IPS-18c (cell line): ENCODE results near the gene PIK3R5.
A peak's percentile ranks its signal among the peaks of the same experiment; 100 is the strongest.
"Not testable (repeated sequence)": the region's sequence is repeated elsewhere in the genome, so short reads cannot be mapped to it uniquely, and the experiment has no call there.

Source experiments
- H3K4me3 ChIP-seq: 2 replicates; pipeline ENCODE4 v1.7.0; 2013; ENCODE audit warnings: low read depth, mild to moderate bottlenecking, low read length, moderate library complexity; ENCODE audit not compliant: insufficient read depth
- H3K9me3 ChIP-seq: one replicate; pipeline ENCODE4 v1.6.1; 2013; ENCODE audit warnings: mild to moderate bottlenecking, low read length, moderate library complexity; ENCODE audit not compliant: control insufficient read depth, insufficient read depth

PIK3R5 gene

GRCh38 chr17:8894673-8895578 lies 70.6 kb downstream of the PIK3R5 start:
- H3K4me3 ChIP-seq: peak overlapping the region; percentile 28; the same call in 1 of the 2 replicates

GRCh38 chr17:8894202-8894671 lies 71.3 kb downstream of the PIK3R5 start:
- Histone ChIP-seq H3K4me3 (peak overlapping the region; percentile 28), H3K9me3 (peaks cover 2% of the 10 kb centered on the region)

More at GRCh38 chr17:8894673-8895578, 70.6 kb downstream of the PIK3R5 start:
- peaks cover 2% of the 10 kb centered on the region for H3K9me3 ChIP-seq

GRCh38 chr17:8893621-8894201 lies 71.8 kb downstream of the PIK3R5 start:
- H3K4me3 ChIP-seq: peak overlapping the region; percentile 28; the same call in 1 of the 2 replicates
- peaks cover 2% of the 10 kb centered on the region for H3K9me3 ChIP-seq

- Histone ChIP-seq H3K4me3 (no peak overlapping the region), H3K9me3 (peaks cover 2% of the 10 kb centered on the region)
Measured at GRCh38 chr17:8893059-8893458, 72.4 kb downstream of the PIK3R5 start.

GRCh38 chr17:8892338-8892690 lies 73.2 kb downstream of the PIK3R5 start:
- Histone ChIP-seq H3K4me3 (no peak overlapping the region), H3K9me3 (no peaks in the 10 kb centered on the region)

GRCh38 chr17:8890671-8891070 lies 74.8 kb downstream of the PIK3R5 start:
- Histone ChIP-seq H3K9me3 (no peaks in the 10 kb centered on the region), H3K4me3 (no peak overlapping the region)

GRCh38 chr17:8889458-8890210 lies 75.9 kb downstream of the PIK3R5 start:
- Histone ChIP-seq H3K9me3 (no peaks in the 10 kb centered on the region), H3K4me3 (no peak overlapping the region)

GRCh38 chr17:8888704-8889302 lies 76.7 kb downstream of the PIK3R5 start:
- Histone ChIP-seq H3K4me3 (no peak overlapping the region), H3K9me3 (no peaks in the 10 kb centered on the region)

- Histone ChIP-seq H3K9me3 (no peaks in the 10 kb centered on the region), H3K4me3 (no peak overlapping the region)
Measured at GRCh38 chr17:8887834-8888703, 77.4 kb downstream of the PIK3R5 start.

GRCh38 chr17:8887301-8887700 lies 78.2 kb downstream of the PIK3R5 start:
- no peaks in the 10 kb centered on the region for H3K9me3 ChIP-seq

GRCh38 chr17:8885967-8886684 lies 79.4 kb downstream of the PIK3R5 start:
- no peak overlapping the region for H3K4me3 ChIP-seq

More at GRCh38 chr17:8887301-8887700, 78.2 kb downstream of the PIK3R5 start:
- H3K4me3 ChIP-seq: no peak overlapping the region

GRCh38 chr17:8885163-8885966 lies 80.1 kb downstream of the PIK3R5 start:
- not testable (repeated sequence) for H3K9me3 ChIP-seq, H3K4me3 ChIP-seq

More at GRCh38 chr17:8885967-8886684, 79.4 kb downstream of the PIK3R5 start:
- no peaks in the 10 kb centered on the region for H3K9me3 ChIP-seq

GRCh38 chr17:8884336-8884990 lies 81.0 kb downstream of the PIK3R5 start:
- H3K9me3 ChIP-seq: no peaks in the 10 kb centered on the region
- H3K4me3 ChIP-seq: no peak overlapping the region

GRCh38 chr17:8883353-8883752 lies 82.2 kb downstream of the PIK3R5 start:
- Histone ChIP-seq H3K9me3 (no peaks in the 10 kb centered on the region), H3K4me3 (no peak overlapping the region)

- H3K4me3 ChIP-seq: no peak overlapping the region
- no peaks in the 10 kb centered on the region for H3K9me3 ChIP-seq
Measured at GRCh38 chr17:8881606-8882005, 83.9 kb downstream of the PIK3R5 start.
